NCI-H526 treated with DMSO at 0.1 percent for 48 hours (cell line): ENCODE results near the gene PARL.
"Not testable (repeated sequence)": the region's sequence is repeated elsewhere in the genome, so short reads cannot be mapped to it uniquely, and the experiment has no call there.

Experiments used
- DNase-seq: peaks from one replicate; lab custom pipeline; 2025; lab: John Stamatoyannopoulos, UW

The PARL gene

DNA sequence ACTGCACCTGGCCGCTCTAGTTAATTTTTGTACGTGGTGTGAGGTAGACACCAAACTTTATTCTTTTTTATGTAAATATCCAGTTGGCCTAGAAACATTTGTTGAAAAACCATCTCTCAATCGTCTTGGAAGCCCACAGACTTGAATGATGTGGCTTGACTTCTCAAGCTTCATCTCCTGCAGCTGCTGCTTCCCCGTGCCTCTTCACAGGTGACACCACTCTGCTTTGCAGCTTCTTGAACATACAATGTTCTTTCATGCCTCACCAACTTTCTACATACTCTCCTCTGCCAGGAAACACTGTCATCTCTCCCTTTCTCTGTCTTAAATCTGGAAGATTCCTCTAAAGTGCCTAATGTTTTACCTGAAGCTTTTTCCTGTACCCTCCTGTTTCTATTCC, 94.9 kb downstream of the PARL start:
- DNase-seq, result no peak

DNA sequence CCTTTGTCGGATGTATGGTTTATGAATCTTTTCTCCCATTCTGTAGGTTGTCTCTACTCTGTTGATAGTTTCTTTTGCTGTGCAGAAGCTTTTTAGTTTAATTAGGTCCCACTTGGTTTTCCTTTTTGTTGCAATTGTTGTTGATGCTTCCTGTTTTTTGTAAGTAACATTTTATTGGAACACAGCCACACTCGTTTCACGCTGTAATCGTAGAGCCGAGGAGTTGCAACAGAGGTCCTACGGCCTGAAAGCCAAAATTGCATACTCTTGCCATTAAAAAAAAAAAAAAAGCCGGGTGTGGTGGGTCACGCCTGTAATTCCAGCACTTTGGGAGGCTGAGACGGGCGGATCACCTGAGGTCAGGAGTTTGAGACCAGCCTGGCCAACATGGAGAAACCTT, 100.2 kb downstream of the PARL start:
- DNase-seq, result not testable (repeated sequence)

GRCh38 chr3:183782576-183783276, 102.0 kb downstream of the PARL start:
- DNase-seq, result peak; percentile 52

DNA sequence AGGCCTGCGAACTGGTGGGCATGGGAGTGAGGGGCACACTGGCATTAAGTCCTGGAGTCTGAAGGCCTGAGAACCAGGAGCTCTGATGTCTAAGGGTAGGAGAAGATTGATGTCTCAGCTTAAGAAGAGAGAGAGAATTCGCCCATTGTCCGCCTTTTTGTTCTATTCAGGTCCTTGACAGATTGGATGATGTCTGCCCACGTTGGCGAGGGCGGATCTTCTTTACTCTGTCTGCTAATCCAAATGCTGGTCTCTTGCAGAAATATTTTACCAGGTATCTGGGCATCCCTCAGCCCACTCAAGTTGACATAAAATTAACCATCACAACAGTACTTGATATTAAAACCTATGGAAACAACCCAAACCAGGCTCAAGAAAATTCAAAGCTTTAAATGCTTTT, 103.4 kb downstream of the PARL start:
- no peak for DNase-seq

DNA sequence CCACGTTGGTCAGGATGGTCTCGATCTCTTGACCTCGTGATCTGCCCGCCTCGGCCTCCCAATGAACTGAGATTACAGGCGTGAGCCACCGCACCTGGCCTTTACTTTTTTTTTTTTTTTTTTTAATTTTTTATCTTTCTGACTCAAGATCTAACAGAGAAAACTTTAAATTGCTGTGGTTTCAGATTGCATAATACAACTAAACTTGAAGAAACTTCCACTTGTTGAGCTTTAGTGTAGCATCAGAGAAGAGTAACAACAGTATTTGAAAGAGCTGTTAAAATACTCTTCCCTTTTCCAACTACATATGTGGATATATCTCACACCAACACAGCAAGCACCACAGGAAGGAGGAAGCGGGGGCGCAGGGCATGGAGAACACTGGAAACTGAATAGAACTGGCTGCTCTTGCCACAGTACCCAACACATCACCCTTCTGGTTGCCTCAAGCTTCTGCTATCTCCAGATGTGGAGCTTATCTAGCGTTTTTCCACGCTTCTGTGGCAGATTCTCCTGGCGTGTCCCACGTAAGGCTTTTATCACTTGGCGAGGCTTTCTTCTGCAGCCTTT, 104.7 kb downstream of the PARL start:
- no peak for DNase-seq
